HFF-Myc (cell line): ENCODE results near the gene PPP2R5B.

ENCODE experiments used
- DNase-seq: peaks from one replicate; pipeline ENCODE4 v3.0.0-alpha.2; 2011; ENCODE audit warnings: low read depth; ENCODE audit errors: extremely low read depth
- H3K4me3 ChIP-seq: replicated peaks from 2 replicates; pipeline ENCODE4 v1.5.1; 2011; ENCODE audit warnings: low read depth, mild to moderate bottlenecking, control low read depth, low read length
- CTCF ChIP-seq: IDR thresholded peaks from 2 replicates; pipeline ENCODE4 v1.5.1; 2012; ENCODE audit warnings: mild to moderate bottlenecking, low read depth, low read length, control low read depth; ENCODE audit errors: missing control alignments

Gene PPP2R5B

GRCh38 chr11:64884019-64884418 is 40.5 kb upstream of the PPP2R5B start:
- H3K4me3 ChIP-seq: no peak overlapping the region
- no peak for TF ChIP-seq CTCF
- no peak for DNase-seq

GRCh38 chr11:64885367-64886286 is 38.9 kb upstream of the PPP2R5B start:
- TF ChIP-seq CTCF: no peak
- DNase-seq: no peak
- no peak overlapping the region for H3K4me3 ChIP-seq

- DNase-seq: no peak
- no peak for TF ChIP-seq CTCF
- no peak overlapping the region for H3K4me3 ChIP-seq
These were observed 37.2 kb upstream of the PPP2R5B start for GRCh38 chr11:64887234-64887756.

- no peak for DNase-seq
- no peak overlapping the region for H3K4me3 ChIP-seq
- peak; percentile 89 for TF ChIP-seq CTCF
These were observed 36.6 kb upstream of the PPP2R5B start for GRCh38 chr11:64887757-64888405.

- H3K4me3 ChIP-seq: no peak overlapping the region
- TF ChIP-seq CTCF: no peak
These were observed 36.1 kb upstream of the PPP2R5B start for GRCh38 chr11:64888406-64888728.

GRCh38 chr11:64888729-64889511 is 35.6 kb upstream of the PPP2R5B start:
- H3K4me3 ChIP-seq: no peak overlapping the region
- no peak for DNase-seq
- no peak for TF ChIP-seq CTCF

More at GRCh38 chr11:64888406-64888728, 36.1 kb upstream of the PPP2R5B start:
- no peak for DNase-seq
